ENCODE measurements around the gene BCAP31. TPM values are rescaled to one million over a fixed set of nuclear protein-coding genes. Genes with fewer than 3 reads are reported as not detected.

The BCAP31 gene
- total RNA-seq, 2 donors from 2014 or later, result 200 to 203 TPM

GRCh38 chrX:153670748-153671588 lies 53.2 kb downstream of the BCAP31 start:
- DNase-seq (no peak), ATAC-seq (no peak)
- intact Hi-C loops (cut with DNase I, micrococcal nuclease), result no loop called here

DNA sequence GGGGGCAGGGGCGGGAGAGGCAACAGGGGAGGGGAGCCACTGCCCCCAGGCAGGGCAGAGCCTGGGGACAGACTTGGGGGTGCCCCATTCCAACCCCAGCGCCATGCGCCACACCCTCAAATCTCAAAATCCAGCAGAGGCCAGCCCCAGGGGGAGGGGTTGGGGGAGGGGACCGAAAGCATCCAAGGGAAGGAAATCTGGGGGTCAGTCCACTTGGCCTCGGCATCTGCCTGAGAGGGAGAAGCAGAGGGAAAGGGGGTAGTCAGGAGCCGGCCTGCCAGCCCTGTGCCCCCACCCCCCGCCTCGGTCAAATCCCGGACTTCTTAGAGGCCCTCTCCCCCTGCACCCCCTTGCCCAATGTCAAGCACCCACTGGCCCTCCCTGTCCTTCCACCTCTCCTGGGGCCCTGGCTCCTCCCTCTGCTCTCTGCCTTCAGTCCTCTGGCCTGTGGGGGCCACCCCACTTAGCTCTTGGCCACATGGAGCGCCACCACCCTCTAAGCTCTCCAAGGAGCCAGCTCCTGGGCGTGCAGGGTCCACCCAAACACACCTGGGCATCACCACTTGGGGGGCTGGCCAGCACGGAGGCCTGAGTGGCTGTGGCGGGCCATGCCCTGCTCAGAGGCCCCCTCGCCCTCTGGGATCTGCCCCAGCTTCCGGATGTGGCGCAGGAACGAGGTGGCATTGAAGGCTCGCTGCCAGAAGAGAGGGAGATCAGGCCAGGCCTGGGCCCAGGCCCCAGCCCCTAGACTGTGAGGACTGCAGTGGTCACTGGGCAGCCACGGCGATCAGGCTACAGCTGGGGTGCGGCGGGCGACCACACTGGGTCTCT lies 54.1 kb downstream of the BCAP31 start:
- no peak for ATAC-seq
- intact Hi-C loops (cut with DNase I, micrococcal nuclease), result loop anchor here in 1 of 2 donors (10.0 kb wide), 1 partner anchor 115 kb away; no protein-coding TSS in a partner anchor
- DNase-seq, result no peak

- intact Hi-C loops (cut with DNase I, micrococcal nuclease), result loop anchor here in 1 of 2 donors (10.0 kb wide), 1 partner anchor 115 kb away; no protein-coding TSS in a partner anchor
- ATAC-seq (peak; percentile 22), DNase-seq (no peak)
Measured at GRCh38 chrX:153669174-153669890, 54.9 kb downstream of the BCAP31 start.

DNA sequence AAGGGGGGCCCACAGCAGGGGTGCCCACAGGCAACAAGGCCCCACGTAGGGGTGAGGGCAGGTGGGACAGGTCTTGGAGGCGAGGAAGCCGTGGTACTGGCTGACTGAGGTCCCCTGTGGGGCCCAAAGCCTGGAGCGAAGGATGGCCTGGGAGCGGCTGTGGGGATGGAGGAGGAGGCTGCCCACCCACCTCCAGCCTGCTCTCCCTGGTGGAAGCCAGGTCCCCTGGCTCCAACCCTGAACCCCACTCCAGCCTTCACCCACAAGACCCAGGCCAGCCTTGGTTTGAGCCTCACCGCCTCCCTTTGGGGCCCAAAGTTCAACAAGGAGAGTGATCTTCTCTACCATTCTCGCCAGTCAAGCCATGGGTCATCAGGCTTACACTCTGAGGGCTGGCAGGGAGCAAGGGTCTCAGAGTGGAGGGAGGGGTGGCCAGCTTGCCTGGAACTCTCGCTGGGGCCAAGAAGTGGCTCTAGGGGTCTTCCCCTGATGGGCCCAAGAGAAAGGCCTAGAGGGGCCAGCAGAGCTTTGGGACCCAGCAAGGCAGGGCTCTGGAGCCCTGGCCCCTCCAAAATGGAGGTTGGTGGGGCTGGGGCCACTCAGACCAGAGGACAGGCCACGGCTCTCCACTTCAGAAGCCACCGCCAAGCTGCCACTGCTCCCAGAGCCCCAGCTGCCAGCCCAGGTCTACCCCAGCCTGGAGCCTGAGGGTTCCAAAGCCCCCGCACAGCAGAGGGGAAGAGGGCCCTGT lies 55.6 kb downstream of the BCAP31 start:
- no peak for ATAC-seq
- DNase-seq, result no peak
- intact Hi-C loops (cut with DNase I, micrococcal nuclease), result loop anchor here in 1 of 2 donors (10.0 kb wide), 1 partner anchor 114 kb away; no protein-coding TSS in a partner anchor

DNA sequence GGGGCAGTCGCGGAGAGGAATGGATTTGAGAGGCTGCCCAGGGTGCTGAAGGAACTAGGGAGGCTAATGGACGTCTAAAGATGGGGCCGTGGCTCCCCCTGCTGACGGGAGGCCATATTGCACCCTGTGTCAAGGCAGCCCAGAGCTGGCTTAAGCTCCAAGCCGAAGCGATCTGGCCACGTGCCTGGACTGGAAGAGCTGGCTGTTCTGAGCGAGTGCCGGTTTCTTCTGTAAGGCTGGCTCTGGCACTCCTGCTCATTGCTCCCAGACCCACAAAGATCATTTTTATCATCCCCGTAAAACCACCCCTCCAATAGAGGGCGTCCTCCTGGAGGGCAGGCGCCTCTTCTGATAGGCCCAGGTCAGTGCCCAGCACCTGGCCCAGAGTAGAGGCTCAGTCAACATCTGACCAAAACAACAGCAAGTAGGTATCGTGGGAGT lies 56.2 kb downstream of the BCAP31 start:
- intact Hi-C loops (cut with DNase I, micrococcal nuclease), result loop anchor here in 1 of 2 donors (10.0 kb wide), 1 partner anchor 113 kb away; no protein-coding TSS in a partner anchor
- peak; percentile 83 for ATAC-seq
- peak; percentile 70 to 86 for DNase-seq

- no peak for DNase-seq
- intact Hi-C loops (cut with DNase I, micrococcal nuclease), result loop anchor here in 1 of 2 donors (10.0 kb wide), 1 partner anchor 113 kb away; no protein-coding TSS in a partner anchor
- ATAC-seq, result peak; percentile 14
Measured at GRCh38 chrX:153667281-153667955, 56.8 kb downstream of the BCAP31 start.

DNA sequence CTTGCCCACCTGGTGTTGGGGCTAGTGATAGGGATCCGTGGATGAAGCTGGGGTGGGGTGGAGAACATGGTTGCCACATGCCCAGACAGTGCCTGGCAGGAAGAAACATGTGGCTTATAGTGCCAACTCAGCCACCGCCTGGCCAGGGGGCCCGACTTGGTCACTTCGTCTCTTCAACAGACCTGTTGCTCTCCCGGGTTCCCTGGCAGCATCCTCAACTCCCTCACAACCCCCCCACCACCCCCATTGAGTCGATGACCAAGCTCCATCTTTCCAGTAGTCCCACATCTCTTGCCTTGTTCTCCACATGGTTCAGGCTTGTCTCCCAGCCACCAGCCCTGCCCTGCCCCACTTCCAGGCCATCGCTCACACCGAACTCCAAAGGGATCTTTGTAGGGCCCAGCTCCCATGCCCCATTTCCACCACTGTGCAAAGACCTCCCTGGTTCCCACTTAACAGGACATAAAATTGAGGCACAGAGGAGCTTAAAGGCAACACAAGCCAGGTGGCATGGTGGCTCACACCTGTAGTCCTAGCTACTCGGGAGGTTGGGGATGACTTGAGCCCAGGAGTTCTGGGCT lies 58.4 kb downstream of the BCAP31 start:
- ATAC-seq, result no peak
- DNase-seq, result no peak
- intact Hi-C loops (cut with DNase I, micrococcal nuclease), result loop anchor here in 1 of 2 donors (10.0 kb wide), 1 partner anchor 111 kb away; no protein-coding TSS in a partner anchor

- intact Hi-C loops (cut with DNase I, micrococcal nuclease), result loop anchor here in 1 of 2 donors (10.0 kb wide), 1 partner anchor 107 kb away; no protein-coding TSS in a partner anchor
Measured at GRCh38 chrX:153662266-153662665, 61.9 kb downstream of the BCAP31 start.

GRCh38 chrX:153659268-153659667 lies 64.9 kb downstream of the BCAP31 start:
- ATAC-seq (no peak), DNase-seq (no peak)
- intact Hi-C loops (cut with DNase I, micrococcal nuclease), result no loop called here

More at GRCh38 chrX:153662266-153662665, 61.9 kb downstream of the BCAP31 start:
- ATAC-seq, result peak; percentile 70
- DNase-seq, result peak in 1 of 2 donors; percentile 81

- intact Hi-C loops (cut with DNase I, micrococcal nuclease), result no loop called here
- ATAC-seq (no peak), DNase-seq (no peak)
Measured at GRCh38 chrX:153657161-153657560, 67.0 kb downstream of the BCAP31 start.

DNA sequence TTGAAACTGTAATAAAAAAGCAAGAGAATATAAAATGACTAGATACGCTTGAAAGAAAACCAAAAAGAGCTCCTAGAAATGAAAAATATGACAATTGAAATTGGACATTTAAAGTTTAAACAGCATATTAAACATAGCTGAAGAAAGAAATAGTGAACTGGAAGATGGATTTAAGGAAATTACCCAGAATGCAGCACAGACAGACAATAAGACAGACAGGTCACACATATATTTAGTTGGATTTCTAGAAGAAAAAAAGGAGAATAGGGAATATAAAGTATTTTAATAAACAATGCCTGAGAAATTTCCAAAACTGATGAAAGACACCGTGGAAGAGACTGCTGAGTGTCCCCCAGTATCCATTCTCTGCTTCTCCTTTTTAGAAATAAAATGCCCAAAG lies 70.6 kb downstream of the BCAP31 start:
- DNase-seq, result no peak
- intact Hi-C loops (cut with DNase I, micrococcal nuclease), result no loop called here
- no peak for ATAC-seq

DNA sequence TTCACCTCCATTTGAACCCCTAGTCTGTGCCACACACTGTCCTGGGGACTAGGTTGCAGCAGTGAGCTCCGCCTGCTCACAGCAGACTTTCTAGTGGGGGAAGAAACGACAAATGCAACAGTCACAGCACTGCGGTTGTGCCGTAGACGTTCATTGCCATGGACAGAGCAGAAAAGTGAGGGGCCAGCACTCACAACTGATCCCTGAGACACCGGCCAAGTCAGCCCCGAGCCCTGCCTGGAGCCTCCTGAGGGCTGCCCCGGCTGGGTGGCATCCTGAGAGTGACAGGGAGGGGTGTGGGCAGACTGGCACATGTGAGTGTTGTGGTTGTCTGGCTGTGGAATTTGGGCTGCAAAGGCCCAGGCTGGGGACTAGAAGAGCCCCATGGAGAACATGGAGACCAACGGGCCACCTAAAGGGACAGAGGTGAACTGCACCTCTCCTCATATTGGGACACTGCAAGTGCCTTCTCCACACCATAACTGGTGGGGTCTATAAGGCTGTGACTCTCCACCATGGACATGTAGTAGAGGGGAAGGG lies 72.6 kb downstream of the BCAP31 start:
- no peak for DNase-seq
- intact Hi-C loops (cut with DNase I, micrococcal nuclease), result no loop called here
- no peak for ATAC-seq

DNA sequence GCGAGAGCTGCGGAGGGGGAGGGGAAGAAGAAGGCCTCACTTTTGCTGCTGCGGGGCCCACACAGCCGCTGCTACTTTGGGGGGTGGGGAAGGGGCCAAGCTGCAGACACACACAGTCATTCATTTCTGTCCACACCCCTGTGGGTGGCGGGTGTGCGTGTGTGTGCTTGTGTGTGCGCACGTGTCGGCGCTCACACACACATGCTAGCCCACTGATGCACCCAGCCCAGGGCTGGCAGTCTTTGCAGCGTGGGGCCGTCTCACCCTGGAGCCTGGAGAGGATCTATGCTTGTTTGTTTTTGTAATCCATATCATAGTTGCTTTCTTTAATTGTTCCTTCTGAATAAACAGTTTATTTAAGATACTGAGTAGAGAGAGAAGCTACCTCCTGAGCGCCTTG lies 73.2 kb downstream of the BCAP31 start:
- no peak for DNase-seq
- no peak for ATAC-seq
- intact Hi-C loops (cut with DNase I, micrococcal nuclease), result no loop called here

All from left colon (tissue), 2 donors.